Right lobe of liver (tissue), 4 donors: Measurements from ENCODE around the gene LYPD6B.

Experiments used
- POLR2A ChIP-seq: fragments of 450-650 bp; IDR thresholded peaks from one replicate; pipeline ENCODE4 v1.6.1; 2017; ENCODE audit warnings: antibody characterized with exemption, mild to moderate bottlenecking
- TF ChIP-seq, protein P1 (sequence below), 4 donors: fragments of 200-600 bp in 3 of 4; fragments of 450-650 bp in 1 of 4; IDR thresholded peaks; one replicate each; pipeline versions ENCODE4 v1.5.1 to v1.8.0; 2016 to 2022; ENCODE audit warnings: antibody characterized with exemption in 4 of 4, mild to moderate bottlenecking in 2 of 4
- donor health status: DM: no; HTN: no; CAD: no.
- donor health status: DM: no; HTN: no; CAD: no.
- donor health status: DM: no; HTN: yes; CAD: no.

DNA sequence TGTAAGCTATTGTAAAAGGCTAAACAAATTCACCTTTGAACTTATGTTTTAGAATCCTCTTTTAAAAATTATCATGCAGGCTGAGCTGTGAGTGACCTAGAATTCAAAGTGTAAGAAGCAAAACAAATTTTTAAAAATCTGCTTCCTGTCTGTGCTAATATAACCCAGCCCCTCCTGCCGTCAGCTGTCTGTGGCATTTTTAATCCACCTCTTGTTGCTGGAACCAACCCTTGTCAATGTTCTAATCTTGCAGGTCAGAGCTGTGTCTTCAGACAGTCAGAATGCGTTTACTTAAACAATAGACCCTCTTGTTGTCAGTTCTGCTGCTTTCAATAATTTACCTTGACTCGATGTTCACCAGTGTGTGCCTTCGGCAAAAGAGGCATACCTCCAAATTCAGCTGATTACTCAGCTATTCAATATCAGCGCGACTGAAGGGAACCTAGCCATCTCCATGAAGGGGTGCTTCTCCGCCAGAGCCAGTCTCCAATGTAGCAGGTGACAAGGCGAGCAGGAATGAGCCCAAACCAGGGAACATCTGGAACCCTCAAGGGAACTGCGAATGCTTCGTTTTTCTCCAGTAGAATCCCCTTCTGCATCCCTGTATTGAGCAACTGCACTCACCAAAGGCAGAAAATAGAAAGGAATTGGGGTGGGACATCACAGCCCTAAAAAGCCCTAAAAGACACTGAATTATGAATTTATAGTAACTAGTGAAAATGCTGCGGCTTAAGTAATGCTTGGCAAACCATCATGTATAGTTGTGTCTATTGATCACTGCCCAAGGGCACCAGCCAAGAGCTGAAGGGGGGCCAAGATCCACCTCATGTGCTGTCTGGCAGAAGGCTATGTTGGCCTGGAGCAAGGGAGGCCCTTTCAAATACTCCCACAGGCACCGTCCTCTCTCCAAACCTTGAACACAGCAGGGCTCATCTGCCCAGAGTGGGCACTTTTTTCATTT is 62.5 kb downstream of the LYPD6B start:
- TF ChIP-seq, protein P1, sequence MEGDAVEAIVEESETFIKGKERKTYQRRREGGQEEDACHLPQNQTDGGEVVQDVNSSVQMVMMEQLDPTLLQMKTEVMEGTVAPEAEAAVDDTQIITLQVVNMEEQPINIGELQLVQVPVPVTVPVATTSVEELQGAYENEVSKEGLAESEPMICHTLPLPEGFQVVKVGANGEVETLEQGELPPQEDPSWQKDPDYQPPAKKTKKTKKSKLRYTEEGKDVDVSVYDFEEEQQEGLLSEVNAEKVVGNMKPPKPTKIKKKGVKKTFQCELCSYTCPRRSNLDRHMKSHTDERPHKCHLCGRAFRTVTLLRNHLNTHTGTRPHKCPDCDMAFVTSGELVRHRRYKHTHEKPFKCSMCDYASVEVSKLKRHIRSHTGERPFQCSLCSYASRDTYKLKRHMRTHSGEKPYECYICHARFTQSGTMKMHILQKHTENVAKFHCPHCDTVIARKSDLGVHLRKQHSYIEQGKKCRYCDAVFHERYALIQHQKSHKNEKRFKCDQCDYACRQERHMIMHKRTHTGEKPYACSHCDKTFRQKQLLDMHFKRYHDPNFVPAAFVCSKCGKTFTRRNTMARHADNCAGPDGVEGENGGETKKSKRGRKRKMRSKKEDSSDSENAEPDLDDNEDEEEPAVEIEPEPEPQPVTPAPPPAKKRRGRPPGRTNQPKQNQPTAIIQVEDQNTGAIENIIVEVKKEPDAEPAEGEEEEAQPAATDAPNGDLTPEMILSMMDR (IDR thresholded peaks at IDR 0.05), result no peak
- no peak for TF ChIP-seq POLR2A
